BE2C (cell line): Measurements from ENCODE around the gene NPAS1.

Experiments used
- DNase-seq: peaks from one replicate; pipeline ENCODE4 v3.0.0-alpha.2; 2020
- H3K27me3 ChIP-seq: fragments of 250-450 bp; sonication (Bioruptor Pico); 2 replicates; pipeline ENCODE4 v1.5.1; 2020; ENCODE audit warnings: mild to moderate bottlenecking
- H3K36me3 ChIP-seq: fragments of 250-450 bp; sonication (Bioruptor Pico); 2 replicates; pipeline ENCODE4 v1.5.1; 2020; ENCODE audit warnings: mild to moderate bottlenecking
- H3K4me1 ChIP-seq: fragments of 250-450 bp; sonication (Bioruptor Pico); 2 replicates; pipeline ENCODE4 v1.5.1; 2020
- H3K4me3 ChIP-seq: 2 replicates; pipeline ENCODE4 v1.5.1; 2011; ENCODE audit warnings: low read depth, low read length
- H3K9me3 ChIP-seq: fragments of 250-450 bp; sonication (Bioruptor Pico); 2 replicates; pipeline ENCODE4 v1.5.1; 2020
- TF ChIP-seq, protein P1 (sequence below): IDR thresholded peaks from 2 replicates; pipeline ENCODE4 v1.5.1; 2012; ENCODE audit warnings: mild to moderate bottlenecking, low read depth, low read length

NPAS1 gene

DNA sequence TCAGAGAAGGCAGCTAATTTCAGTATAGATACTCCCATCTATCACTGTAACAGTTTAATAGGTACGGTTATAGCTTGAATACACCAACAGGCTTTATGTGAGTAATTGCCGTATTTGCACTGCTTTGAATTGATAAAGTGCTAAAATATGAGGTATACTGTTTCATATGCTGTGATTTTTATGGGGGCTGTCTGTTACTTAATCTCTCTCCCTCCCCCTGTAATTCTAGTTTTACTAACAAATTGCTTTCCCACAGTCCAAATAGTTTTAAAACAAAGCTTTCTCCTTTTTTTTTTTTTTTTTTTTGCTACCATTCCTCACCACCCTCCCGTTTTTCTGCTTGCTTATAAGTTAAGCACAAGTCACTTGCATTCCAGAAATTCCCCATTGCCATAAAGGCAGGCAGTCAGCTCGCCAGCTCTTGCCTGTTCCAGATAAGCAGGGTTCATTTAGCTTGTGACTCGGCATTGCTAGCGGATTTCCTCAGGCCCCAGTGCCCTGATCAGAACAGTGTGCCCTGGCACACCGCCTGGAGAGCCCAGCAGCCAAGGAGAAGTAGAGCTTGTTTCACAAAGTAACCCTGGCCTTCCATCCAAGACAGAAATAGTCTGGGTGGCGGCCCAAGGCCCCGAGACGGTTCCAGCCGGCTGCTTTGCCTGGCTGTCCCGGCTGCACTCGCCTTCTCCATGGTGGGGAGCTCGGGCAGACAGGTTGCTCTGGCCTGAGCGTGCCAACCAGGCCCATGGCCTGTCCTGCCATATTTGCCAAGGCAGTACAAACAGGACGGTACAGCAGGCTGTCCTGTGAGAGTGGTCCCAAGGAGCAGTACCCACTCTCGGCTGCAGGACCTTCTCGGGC lies 43.5 kb upstream of the NPAS1 start:
- Histone ChIP-seq H3K9me3 (no peaks in the 10 kb centered on the region), H3K36me3 (no peaks in the 10 kb centered on the region; the same call in 1 of the 2 replicates), H3K4me1 (peaks cover 8% of the 10 kb centered on the region), H3K4me3 (no peak overlapping the region), H3K27me3 (no peaks in the 10 kb centered on the region)
- TF ChIP-seq, protein P1, sequence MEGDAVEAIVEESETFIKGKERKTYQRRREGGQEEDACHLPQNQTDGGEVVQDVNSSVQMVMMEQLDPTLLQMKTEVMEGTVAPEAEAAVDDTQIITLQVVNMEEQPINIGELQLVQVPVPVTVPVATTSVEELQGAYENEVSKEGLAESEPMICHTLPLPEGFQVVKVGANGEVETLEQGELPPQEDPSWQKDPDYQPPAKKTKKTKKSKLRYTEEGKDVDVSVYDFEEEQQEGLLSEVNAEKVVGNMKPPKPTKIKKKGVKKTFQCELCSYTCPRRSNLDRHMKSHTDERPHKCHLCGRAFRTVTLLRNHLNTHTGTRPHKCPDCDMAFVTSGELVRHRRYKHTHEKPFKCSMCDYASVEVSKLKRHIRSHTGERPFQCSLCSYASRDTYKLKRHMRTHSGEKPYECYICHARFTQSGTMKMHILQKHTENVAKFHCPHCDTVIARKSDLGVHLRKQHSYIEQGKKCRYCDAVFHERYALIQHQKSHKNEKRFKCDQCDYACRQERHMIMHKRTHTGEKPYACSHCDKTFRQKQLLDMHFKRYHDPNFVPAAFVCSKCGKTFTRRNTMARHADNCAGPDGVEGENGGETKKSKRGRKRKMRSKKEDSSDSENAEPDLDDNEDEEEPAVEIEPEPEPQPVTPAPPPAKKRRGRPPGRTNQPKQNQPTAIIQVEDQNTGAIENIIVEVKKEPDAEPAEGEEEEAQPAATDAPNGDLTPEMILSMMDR, result no peak
- DNase-seq, result peak; percentile 53

DNA sequence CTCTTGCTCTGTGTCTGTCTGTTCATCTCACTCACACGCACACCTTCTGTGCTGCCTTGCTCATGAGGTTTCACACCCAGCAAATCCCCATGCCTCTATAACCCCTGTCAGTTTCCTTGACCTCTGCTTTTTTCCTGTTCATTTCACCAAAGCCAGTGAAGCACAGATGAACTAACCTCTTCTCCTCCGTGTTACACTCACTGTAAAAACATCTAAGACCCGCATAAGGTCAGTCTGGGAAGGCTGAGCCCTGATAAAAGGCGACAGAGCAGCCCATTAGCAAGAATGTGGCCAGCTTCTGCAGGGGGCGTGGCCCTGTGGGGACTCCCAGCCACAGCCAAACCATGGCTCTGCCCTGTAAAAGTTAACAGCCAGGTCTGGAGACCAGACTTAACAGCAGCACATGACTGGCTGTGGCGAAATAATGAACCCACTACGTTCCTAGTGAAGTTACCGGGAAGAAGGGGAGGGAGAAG lies 42.8 kb upstream of the NPAS1 start:
- Histone ChIP-seq H3K4me3 (no peak overlapping the region), H3K9me3 (no peaks in the 10 kb centered on the region), H3K36me3 (no peaks in the 10 kb centered on the region; the same call in 1 of the 2 replicates), H3K27me3 (no peaks in the 10 kb centered on the region), H3K4me1 (peaks cover 8% of the 10 kb centered on the region)
- DNase-seq, result no peak
- TF ChIP-seq, protein P1, result no peak

DNA sequence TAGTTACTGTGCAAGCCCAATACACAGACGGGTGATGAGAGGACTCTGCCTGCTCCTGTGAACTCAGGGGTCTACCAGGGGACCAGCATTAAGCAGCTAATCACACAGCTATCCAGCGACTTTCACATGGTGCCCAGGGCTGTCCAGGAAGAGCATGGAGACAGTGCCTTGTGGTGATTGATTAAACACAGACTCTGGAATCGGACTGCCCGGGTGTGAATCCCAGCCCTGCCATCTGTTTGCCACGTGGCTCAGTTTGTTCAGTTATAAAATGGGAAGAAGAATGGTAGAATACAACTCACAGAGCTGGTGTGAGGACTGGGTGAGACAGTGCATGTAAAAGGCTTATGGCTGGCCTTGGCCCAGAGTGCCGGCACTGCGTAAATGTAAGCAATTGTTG lies 42.1 kb upstream of the NPAS1 start:
- H3K4me1 ChIP-seq, result peaks cover 8% of the 10 kb centered on the region
- TF ChIP-seq, protein P1, result no peak
- H3K36me3 ChIP-seq, result no peaks in the 10 kb centered on the region; the same call in 1 of the 2 replicates

DNA sequence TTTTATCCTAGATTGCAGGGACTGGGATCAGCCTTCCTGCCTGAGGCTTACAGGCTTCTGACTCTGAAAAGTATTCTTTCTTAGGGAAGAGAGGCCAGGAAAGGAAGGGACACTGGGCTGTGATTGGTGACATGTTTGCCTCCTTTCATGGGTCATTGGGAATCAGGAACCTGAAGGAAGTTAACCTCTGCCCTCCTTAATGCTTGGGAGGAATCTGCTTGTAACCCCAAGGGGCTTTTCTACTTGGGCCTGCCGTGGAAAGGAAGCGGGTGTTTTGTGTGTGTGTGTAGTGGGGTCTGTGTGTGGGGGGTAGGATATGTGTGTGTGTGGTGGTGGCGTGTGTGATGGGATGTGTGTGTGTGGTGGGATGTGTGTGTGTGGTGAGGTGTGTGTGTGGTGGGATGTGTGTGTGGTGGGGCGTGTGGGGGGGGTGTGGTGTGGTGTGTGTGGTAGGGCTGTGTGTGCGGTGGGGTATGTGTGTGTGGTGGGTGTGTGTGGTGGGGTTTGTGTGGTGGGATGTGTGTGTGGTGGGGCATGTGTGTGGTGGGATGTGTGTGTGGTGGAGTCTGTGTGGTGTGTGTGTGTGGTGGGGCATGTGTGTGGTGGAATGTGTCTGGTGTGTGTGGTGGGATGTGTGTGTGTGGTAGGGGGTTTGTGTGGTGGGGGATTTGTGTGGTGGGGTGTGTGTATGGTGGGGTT lies 41.3 kb upstream of the NPAS1 start:
- TF ChIP-seq, protein P1, result no peak
- Histone ChIP-seq H3K27me3 (no peaks in the 10 kb centered on the region), H3K4me1 (peaks cover 8% of the 10 kb centered on the region), H3K36me3 (no peaks in the 10 kb centered on the region; the same call in 1 of the 2 replicates), H3K4me3 (no peak overlapping the region), H3K9me3 (no peaks in the 10 kb centered on the region)
- no peak for DNase-seq

More for the DNA sequence above, 42.1 kb upstream of the NPAS1 start:
- H3K27me3 ChIP-seq, result no peaks in the 10 kb centered on the region
- H3K9me3 ChIP-seq, result no peaks in the 10 kb centered on the region
- DNase-seq, result no peak
- H3K4me3 ChIP-seq, result no peak overlapping the region

DNA sequence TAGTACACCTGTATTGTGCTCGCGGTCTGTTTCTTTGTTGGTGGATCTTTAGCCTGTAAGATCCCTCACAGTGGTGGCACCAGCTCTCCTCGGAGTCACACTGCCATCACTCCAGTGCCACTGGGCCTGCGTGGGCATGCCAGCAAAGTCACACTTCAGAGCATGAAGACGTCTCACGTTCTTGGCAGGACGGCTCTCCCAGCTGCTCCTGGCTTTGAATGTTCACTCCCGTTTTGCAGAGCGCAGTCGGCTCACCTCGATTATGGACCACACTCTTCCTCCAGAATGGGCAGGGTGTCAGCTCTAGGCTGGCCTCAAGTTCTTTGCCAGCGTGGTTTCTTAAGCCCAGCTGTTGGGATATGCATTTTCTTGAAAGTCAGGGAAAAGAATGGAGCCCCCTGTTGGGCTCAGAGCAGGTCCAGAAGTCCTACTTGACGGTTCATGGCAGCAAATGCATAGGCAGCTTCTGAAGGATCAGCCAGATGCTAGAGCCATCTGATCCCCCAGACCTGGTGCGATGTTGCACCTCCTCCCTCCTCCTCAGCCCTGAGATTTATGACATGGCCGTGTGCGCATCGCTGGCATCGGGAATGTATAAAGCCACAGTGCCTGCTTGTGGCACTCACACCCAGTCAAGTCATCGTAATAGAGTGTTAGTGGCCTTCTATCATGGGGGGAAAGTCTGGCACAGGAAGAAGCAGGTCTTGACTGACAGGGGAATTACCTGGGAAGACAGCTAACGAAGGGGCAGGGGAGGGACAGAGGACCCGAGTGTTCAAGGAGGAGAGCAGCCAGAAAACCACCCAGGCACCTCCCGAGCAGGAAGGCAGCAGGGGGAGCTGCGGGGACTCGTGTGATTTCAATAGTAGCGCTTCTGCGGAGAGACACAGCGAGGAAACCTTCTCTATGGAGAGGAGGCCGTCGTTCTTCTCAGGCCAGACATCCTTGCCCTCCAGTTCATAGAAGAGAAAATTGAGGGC lies 40.2 kb upstream of the NPAS1 start:
- Histone ChIP-seq H3K36me3 (no peaks in the 10 kb centered on the region; the same call in 1 of the 2 replicates), H3K9me3 (no peaks in the 10 kb centered on the region), H3K4me3 (no peak overlapping the region), H3K4me1 (peaks cover 15% of the 10 kb centered on the region), H3K27me3 (no peaks in the 10 kb centered on the region)
- no peak for DNase-seq
- TF ChIP-seq, protein P1, result no peak
